NCI-H82 treated with DMSO at 0.1 percent for 48 hours (cell line): ENCODE data around the gene GALNT2.

Experiments
- DNase-seq: peaks from one replicate; lab custom pipeline; 2025; ENCODE audit not compliant: unreplicated experiment; lab: John Stamatoyannopoulos, UW

The GALNT2 gene

DNA sequence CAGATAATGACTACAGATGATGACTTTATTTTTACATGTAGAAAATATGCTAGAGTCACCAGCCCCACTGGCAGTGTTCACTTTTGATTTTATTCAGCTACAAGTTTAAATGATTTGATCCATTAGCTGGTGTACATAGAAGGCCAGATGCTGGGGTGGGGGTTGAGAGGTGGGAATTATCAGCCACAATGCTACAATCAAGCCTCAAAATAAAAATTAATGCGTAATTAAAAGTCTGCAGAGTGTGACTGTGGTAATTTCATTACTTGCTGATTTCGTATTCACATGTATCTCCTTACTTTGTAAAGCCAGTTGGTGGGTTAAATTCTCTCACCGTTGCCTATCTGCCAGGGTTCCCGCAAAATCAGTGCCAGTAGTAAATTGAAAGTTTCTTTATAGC is 109.3 kb downstream of the GALNT2 start:
- no peak for DNase-seq

DNA sequence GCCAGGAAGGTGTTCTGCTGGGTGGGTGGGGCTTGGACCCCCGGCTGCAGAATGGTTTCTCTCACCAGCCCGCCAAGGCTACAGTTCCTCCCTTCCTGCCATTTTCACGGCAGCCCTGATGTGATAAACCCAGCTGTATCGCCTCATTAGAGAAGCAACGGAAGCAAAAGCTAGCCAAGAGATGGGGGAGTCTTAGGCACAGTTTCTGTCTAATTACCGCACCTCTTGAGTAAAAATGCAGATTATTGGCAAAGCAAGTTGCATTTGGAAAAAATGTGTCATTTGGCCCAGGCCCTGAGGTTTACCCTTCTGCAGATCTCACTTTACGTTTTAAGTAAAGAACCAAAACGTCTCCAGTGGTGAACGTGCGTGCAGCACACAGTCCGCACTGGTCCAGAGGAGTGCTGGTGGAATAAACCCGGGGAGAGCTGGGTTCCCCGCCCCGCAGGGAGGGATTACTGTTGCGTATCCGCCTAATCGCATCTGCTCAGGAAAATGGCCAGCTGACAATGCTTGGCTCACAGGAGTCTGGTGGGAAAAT is 109.9 kb downstream of the GALNT2 start:
- peak; percentile 85 for DNase-seq

DNA sequence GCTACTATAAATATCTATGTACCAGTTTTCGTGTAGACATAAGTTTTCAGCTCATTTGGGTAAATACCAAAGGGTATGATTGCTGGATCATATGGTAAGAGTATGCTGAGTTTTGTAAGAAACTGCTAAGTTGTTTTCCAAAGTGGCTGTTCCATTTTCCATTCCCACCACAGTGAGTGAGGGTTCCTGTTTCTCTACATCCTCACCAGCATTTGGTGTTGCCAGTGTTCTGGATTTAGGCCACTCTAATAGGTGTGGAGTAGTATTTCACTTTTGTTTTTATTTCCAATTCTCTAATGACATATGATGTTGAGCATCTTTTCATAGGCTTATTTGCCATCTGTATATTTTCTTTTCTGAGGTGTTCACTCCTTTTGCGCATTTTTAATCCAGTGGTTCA is 112.2 kb downstream of the GALNT2 start:
- no peak for DNase-seq

DNA sequence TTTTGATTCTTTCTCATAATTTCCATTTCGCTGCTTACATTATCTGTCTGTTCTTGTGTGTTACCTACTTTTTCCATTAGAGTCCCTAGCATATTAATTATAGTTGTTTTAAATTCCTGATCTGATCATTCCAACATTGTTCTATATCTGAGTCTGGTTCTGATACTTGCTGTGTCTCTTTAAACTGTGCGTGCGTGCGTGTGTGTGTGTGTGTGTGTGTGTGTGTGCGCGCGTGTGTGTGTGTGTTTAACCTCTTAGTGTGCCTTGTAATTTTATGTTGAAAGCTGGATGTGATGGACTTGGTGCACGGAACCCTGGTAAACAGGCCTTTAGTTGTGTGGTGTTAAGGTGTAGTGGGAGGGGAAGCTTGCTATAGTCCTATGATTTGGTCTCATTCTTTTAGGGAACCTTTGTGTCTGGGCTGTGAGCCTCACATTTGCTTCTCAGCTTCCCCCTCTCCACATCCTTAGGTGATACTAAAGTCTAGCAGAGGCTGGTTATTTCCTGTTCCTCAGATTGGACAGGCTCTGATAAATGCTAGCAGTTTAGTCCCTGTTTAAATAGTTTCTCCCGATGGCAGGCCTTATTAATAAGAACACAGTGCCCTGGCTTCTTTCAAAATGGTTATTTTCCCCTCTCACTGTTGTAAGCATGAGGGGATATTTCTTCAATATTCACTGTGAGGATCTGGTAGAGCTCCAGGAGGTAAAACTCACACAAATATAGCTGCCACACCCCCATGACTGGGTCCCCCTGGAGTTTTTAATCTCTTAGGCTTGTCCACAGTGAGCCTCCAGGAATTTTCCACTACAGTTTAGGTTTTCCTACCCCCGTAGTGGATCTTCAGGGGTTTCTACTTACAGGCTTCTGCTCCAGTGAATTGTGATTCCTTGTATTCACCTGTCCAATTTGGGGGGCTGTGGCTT is 118.3 kb downstream of the GALNT2 start:
- DNase-seq: no peak

DNA sequence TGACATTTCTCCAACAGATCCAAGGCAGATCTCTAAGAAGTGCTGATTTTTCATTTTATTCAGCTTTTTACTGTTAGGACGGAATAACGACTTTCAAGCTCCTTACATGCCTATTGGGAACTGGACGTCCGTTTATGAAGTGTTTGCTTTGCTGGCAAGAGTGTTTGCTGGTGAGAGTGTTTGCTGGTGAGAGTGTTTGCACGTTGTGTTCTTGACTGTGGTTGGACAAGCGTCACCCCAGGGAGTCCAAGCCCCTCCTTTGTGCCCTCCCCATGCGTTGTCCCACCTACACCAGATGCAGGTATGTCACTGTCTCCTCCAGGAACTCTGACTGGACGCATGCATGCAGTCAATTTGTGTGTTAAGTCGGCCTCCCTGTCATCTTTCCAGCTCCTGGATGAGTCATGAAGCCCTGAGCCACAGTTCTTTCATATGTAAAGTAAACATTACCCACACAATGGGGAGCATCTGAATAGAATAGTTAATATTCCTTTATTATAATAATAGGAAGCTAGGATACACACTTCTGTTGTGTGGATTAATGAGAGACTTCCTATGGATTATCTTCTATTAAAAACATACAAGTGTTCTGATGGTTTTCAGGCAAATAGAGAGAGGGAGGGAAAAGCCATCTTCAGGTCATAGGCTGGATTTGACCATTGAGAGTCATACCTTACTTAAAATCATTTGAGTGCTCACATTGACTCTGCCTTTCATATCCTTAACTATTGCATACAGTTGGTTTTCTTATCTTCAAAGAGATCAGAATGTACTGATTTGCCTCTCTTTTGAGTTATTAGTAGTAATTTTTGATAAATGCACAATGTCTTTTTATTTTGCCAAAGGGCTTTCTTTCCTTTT is 119.2 kb downstream of the GALNT2 start:
- no peak for DNase-seq

DNA sequence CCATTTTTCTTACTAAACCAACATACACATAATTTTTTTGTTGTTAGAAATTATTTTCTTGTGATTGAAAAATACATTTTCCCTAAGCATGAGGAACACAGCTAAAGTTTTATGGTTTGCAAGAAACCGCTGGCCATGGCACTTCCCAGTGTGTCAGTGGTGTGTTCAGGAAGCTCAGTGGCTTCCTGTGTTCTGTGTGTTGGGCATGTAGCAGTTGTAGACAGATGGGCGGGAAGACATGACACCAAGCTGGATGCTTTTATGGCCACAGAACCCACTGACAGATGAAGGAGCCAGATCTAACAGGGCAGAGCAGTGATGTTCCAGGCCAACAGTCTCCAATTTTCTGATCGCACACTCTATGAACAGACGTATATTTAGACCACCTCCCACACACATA is 119.8 kb downstream of the GALNT2 start:
- no peak for DNase-seq

DNA sequence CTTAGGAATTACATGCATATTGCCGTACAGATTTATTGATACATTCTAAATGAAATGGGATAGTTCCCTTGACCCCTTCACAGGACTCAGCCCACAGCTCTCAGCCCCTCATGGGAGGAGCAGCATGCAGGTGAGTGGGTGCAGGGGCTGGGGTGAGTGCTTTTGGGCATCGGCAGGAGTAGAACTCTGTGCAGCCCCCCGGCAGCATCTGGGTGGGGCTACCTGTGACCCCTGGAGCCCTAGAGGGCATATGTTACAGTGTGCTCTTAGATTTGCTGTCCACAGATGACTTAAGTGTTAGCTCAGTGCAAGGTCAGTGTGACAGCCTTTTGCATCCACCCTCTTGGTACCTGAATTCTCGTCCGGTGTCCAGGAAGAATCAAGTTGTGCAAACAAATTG is 120.3 kb downstream of the GALNT2 start:
- no peak for DNase-seq

DNA sequence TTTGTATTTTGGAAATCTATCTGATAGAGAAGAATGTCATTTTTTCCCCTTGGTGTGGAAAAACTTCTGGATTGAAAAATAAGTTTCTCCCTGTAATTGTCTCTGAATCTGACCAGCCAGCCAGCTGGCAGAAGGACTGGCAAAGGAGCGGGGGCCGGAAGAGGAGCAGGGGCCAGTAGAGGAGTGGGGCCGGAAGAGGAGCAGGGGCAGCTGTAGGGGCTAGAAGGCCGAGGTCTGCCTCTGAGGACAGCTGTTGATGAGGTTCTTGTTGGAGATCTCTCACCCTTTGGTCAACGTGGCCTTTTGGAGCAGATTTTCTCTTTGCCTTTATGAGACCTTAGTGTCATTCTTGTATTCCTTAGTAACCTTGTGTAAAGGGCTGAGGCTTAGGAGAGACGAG is 121.8 kb downstream of the GALNT2 start:
- DNase-seq: no peak

DNA sequence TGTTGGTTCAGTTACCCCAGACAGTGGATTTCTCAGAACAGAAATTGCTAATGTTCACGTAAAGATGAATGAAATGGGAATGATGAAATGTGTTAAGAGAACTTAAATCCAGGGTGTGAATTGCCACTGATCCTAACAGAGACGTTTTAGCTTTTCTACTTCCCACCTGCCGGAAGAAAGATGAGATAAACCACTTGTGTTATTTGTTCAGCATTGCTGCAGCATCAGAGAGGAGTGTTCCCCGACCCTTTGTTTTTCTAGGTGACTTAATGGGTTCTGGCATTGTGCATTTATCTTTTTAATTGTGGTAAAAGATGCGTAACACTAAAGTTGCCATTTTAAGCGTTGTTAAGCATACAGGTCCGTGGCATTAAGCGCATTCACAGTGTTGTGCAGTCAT is 122.3 kb downstream of the GALNT2 start:
- no peak for DNase-seq

DNA sequence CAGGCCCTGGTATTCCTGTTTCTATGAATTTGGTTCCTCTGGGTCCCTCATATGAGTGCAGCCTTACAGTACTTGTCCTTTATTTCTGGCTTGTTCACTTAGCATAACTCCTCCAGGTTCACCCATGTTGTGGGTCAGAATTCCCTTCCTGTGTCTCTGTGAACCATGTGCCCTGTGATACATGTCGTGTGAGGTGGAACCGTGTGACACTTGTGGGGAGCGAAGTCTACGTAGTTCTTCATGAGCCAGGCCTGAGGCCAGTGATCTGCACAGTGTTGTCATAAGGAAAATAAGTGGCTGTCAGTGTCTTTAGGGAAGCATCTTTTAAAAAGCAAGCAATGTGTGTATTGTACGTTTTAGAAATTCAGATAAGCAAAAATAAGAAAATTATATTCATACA is 122.8 kb downstream of the GALNT2 start:
- no peak for DNase-seq

DNA sequence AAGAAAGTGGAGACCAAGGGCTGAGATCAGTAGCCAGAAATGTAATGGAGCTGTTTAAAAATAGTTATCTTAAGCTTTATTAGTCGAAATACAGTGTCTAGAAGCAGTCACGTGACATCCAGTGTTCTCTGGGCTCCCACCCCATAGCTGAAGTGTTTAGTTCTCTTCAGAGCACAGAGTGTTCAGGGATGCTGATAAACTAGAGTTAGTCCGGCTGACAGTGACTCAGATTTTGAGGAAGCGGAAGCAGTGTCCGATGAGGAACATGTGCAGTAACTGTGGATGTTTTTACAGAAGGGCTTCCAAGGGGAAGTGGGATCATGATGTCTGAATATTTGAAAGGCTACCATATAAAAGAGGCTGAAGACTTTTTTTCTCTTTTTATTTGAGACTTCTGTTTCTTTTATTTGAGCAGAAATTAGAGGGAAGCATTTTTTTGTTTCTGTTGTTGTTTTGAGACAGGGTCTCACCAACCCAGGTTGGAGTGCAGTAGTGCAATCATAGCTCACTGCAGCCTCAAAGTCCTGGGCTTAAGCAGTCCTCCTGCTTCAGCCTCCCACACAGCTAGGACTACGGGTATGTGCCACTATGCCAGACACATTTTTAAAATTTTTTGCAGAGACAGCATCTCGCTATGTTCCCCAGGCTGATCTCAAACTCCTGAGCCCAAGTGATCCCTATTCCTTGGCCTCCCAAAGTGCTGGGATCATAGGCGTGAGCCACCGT is 124.2 kb downstream of the GALNT2 start:
- no peak for DNase-seq

DNA sequence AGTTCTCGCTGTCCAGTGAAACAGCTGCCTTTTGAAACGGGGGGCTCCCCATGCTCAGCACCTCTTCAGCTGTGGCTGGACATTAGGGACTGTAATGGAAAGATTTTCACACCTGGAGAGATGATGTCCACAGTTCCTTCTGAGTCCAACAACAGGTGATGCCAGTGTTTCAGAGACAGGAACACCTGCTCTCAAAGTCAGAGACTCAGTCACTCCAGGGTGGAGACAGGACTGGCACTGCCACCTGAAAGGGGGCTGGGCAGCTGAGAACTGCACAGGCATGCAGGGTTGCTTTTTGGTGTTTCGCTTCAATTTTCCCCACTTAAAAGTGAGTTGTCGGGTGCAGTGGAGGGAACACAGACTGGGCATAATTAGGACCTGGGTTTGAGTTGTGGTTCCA is 124.8 kb downstream of the GALNT2 start:
- no peak for DNase-seq

DNA sequence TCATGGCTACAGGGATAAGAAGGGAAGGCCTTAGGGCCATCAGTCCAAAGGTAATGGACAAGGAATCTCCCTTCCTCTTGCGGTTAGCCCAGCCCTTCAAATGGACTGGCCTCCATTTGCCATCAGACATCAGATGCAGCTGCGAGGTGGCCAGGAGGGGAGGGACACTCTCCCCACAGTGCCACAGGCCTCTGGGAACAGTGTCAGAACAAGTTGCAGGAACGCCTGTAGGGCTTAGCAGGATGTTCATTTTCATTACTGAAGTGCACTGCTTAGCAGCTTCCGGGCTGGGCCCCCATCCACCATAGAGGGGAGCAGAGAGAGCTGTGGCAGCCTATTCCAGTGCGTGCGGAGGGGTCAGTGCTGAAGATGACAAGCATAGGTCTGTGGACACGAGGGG is 127.5 kb downstream of the GALNT2 start:
- DNase-seq: no peak

DNA sequence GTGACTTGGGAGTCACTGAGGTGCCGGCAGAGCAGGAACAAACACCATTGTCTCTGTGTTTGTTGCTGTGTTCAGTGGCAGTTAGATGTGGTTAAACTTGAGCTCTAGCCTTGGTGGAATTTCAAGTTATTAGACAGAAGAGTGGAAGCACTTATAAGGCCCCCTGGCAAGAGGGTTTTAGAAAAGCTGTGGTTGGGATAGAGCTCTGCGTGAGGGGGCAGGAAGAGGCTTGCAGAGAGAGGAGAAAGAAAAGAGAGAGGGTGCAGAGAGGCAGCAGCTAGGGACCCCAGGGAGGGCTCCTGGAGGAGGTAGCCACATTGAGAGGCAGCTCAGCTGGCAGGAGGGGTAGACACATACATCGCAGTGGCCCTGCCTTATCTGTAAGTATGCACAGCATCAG is 128.2 kb downstream of the GALNT2 start:
- DNase-seq: no peak

DNA sequence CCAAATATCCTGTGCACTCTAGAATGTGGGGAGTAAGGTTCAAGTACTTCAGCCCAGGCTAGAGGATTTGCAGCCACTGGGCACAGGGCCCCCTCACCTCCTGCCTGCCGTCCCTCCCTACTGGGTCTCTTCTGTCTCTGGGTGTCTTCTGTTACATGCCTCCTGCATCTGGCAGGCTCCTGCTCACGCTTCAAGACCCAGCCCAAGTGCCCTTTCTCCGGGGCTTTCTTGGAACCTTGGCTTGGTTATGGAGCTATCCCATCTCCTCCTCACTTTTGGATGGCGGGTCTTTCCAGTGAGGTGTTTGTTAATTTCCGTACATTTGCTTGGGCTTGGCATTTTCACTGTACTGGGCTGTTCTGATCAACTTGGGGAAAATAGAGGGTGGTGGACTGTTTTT is 129.0 kb downstream of the GALNT2 start:
- DNase-seq: no peak

DNA sequence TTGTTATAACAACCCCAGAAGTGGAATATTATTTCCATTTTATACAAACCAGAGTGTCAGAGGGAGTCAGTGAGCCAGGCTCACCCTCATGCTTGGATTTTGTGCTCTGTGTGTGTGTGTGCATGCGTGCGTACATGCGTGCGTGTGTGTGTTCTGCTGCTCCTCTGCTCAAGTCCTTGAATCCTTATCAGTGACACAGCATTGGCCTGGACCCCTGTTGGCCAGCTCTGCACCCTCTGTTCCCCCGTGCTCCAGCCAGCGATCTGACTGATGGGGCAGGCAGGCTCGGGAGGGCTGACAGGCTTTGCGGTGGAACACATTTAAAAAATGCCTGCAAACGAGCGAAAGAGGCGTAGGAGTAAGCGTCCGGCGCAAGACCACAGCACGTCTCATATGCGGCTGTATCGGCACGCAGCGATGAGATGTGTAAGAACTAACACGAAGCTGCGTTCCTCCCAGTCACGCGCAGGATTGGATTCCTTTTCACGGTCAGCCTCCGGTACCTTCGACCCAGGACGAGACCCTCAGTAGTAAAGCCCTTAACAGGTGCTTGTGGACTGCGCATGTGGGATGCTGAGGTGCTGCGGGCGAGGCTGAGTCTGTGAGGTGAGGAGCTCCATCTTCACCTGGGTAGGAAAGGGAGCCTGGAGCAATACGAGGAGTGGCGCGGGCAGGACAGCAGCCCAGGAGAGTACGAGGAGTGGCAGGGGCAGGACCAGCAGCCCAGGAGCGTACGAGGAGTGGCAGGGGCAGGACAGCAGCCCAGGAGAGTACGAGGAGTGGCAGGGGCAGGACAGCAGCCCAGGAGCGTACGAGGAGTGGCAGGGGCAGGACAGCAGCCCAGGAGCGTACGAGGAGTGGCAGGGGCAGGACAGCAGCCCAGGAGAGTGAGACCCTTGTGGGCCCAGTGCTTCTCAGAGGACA is 130.9 kb downstream of the GALNT2 start:
- DNase-seq: no peak

DNA sequence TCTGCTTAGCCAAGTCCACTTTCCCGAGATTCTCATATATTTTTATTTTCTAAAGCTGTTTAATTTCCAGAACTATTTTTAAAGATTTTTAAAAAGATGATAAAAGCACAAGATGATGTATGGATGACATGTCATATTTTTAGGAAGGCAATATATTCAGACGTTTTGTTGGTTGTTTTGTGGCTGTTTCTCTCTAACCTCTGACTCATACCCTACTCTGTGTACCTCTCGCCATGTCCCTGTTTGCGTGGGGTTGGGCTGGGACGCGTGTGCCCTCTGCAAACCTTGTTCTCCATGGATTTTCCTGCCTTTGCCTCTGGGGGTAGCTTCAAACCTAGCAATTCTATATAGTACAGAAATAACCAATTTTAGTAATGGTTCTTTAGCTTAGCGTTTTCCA is 132.0 kb downstream of the GALNT2 start:
- no peak for DNase-seq

DNA sequence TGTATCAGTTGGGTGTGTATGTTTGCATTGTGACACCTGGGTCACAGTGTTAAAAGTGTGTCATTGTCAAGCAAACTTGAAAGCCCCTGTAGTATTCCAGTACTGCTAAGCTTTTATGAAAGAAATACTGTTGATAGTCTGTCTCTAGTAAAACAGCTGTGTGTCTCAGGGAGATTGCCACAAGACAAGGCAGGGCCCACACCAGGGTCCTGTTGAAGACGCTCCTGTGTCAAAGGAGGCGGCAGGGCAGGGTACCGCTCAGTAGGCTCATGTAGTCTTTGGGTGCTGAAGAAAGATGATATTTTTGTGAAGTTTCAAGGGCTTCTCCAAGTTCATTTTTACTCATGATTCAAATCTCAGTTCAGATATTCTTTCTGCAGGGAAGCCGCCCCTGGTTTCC is 132.5 kb downstream of the GALNT2 start:
- DNase-seq: no peak

DNA sequence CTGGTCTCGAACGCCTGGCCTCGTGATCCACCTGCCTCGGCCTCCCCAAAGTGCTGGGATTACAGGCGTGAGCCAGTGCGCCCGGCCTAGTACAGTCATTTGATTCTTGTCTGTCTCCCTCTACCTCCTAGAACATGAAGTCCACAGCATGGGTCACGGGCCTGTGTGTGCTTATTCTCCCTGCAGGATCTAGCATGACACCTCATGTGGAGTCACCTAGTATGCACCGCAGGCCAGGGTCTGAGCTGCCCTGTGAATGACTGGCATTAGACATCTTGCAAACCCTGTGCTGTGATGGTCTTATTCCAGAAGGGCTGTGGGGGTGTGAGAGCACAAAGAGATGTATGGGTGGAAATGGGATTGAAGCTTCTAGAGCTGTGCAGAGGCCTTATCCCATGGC is 133.2 kb downstream of the GALNT2 start:
- no peak for DNase-seq

DNA sequence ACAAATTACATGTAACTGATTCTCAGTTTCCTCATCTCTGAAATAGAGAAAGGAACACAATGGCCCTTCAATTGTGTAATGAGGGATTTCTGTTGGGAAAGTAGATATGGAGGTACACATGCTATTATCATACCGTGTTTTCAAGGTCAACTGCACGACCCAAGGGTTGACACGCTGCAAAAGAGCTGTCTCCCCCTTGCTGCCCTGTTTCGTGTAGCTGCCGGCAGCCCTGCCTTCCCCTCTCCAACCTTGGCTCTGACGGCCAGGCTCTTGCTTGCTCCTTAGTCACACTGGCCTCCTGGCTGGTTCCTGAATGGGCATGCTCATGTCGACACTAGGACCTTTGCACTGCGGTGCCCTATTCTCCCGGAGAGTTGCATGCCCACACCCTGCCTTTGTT is 134.4 kb downstream of the GALNT2 start:
- no peak for DNase-seq
